Measurements from ENCODE around the gene EPOP. TPM values are rescaled to one million over a fixed set of nuclear protein-coding genes. Genes with fewer than 3 reads are reported as not detected.

Gene EPOP
- total and polyA plus RNA-seq, 2 of the 13 experiments (the other 11 are each of a cell fraction or from before 2014, with no cell fraction given): 14.7 to 37.8 TPM

- TF ChIP-seq NR2C2 (CRISPR knock-in tag; IDR thresholded peaks at IDR 0.05; ENCODE audit: borderline replicate concordance) (peak; percentile 85), DNMT1 (CRISPR knock-in tag; IDR thresholded peaks at IDR 0.05) (no peak), ZNF431 (CRISPR knock-in tag; IDR thresholded peaks at IDR 0.05; ENCODE audit: borderline replicate concordance, low read depth) (peak; percentile 81), SPEN (CRISPR knock-in tag; IDR thresholded peaks at IDR 0.05; ENCODE audit: low read depth) (peak; percentile 48), ZNF24 (IDR thresholded peaks at IDR 0.05) (no peak), ZNF260 (CRISPR knock-in tag; IDR thresholded peaks at IDR 0.05; ENCODE audit: borderline replicate concordance, low read depth) (no peak), FLYWCH1 (CRISPR knock-in tag; IDR thresholded peaks at IDR 0.05) (no peak), ZNF598 (CRISPR knock-in tag; IDR thresholded peaks at IDR 0.05; ENCODE audit: borderline replicate concordance) (no peak), ZNF678 (CRISPR knock-in tag; IDR thresholded peaks at IDR 0.05) (no peak; the same call in 1 of the 2 replicates), SRSF4 (IDR thresholded peaks at IDR 0.05; ENCODE audit: low read depth, low read length, poor library complexity, severe bottlenecking) (no peak), ZNF768 (CRISPR knock-in tag; IDR thresholded peaks at IDR 0.05) (no peak), ZNF256 (CRISPR knock-in tag; conservative IDR thresholded peaks at IDR 0.05) (no peak), NR2F1 (CRISPR knock-in tag; IDR thresholded peaks at IDR 0.05) (peak in 1 of 2 experiments; percentile 20; a peak in 2 of 4 replicates), ZNF160 (CRISPR knock-in tag; IDR thresholded peaks at IDR 0.05) (peak; percentile 6; the same call in 1 of the 2 replicates), KMT2A (CRISPR knock-in tag; IDR thresholded peaks at IDR 0.05) (no peak), TFDP1 (CRISPR knock-in tag; IDR thresholded peaks at IDR 0.05; ENCODE audit: borderline replicate concordance) (peak; percentile 64; the same call in 1 of the 2 replicates), SOX5 (CRISPR knock-in tag; IDR thresholded peaks at IDR 0.05; ENCODE audit: borderline replicate concordance) (peak; percentile 91), ZNF12 (CRISPR knock-in tag; IDR thresholded peaks at IDR 0.05) (no peak), ZNF382 (CRISPR knock-in tag; IDR thresholded peaks at IDR 0.05; ENCODE audit: borderline replicate concordance) (no peak), ZNF713 (CRISPR knock-in tag; IDR thresholded peaks at IDR 0.05) (no peak), HDAC6 (IDR thresholded peaks at IDR 0.05; ENCODE audit: low read depth, low read length) (no peak), TMF1 (CRISPR knock-in tag; IDR thresholded peaks at IDR 0.05; ENCODE audit: low read depth) (peak; percentile 73; the same call in 1 of the 2 replicates)
- TF ChIP-seq, protein P1, sequence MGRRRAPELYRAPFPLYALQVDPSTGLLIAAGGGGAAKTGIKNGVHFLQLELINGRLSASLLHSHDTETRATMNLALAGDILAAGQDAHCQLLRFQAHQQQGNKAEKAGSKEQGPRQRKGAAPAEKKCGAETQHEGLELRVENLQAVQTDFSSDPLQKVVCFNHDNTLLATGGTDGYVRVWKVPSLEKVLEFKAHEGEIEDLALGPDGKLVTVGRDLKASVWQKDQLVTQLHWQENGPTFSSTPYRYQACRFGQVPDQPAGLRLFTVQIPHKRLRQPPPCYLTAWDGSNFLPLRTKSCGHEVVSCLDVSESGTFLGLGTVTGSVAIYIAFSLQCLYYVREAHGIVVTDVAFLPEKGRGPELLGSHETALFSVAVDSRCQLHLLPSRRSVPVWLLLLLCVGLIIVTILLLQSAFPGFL (CRISPR knock-in tag; IDR thresholded peaks at IDR 0.05): no peak
- TF ChIP-seq, protein P2, sequence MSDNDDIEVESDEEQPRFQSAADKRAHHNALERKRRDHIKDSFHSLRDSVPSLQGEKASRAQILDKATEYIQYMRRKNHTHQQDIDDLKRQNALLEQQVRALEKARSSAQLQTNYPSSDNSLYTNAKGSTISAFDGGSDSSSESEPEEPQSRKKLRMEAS (IDR thresholded peaks at IDR 0.05): peak; percentile 83
- TF ChIP-seq, protein P3, sequence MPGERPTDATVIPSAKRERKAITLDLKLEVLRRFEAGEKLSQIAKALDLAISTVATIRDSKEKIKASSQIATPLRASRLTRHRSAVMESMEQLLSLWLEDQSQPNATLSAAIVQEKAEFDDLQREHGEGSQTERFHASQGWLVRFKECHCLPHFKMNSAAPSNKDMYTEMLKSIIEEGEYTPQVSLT (CRISPR knock-in tag; IDR thresholded peaks at IDR 0.05; ENCODE audit: borderline replicate concordance, low read depth): 0 out of 2 replicates have a peak, but pooled peaks have one; percentile 65
- TF ChIP-seq, protein P4, sequence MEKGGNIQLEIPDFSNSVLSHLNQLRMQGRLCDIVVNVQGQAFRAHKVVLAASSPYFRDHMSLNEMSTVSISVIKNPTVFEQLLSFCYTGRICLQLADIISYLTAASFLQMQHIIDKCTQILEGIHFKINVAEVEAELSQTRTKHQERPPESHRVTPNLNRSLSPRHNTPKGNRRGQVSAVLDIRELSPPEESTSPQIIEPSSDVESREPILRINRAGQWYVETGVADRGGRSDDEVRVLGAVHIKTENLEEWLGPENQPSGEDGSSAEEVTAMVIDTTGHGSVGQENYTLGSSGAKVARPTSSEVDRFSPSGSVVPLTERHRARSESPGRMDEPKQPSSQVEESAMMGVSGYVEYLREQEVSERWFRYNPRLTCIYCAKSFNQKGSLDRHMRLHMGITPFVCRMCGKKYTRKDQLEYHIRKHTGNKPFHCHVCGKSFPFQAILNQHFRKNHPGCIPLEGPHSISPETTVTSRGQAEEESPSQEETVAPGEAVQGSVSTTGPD (CRISPR knock-in tag; IDR thresholded peaks at IDR 0.05): peak; percentile 29; the same call in 1 of the 2 replicates
These were observed 17.6 kb downstream of the EPOP start (continued) for GRCh38 chr17:38656959-38657823.
